ENCODE data around the gene SIAH3. TPM values are rescaled to one million over a fixed set of nuclear protein-coding genes. Genes with fewer than 3 reads are reported as not detected.

SIAH3 gene
- total RNA-seq, 1 experiment from 2014 or later: not detected

- BruUV-seq (replicated peaks): no TSS peak
- RAD21 ChIA-PET (ENCODE audit: low non-redundant PET in 1 of 2, low total read pairs in 2 of 2, uncharacterized antibody in 2 of 2, unreplicated experiment in 2 of 2): no interaction called here
- Histone ChIP-seq H3K4me1 (ENCODE audit: control insufficient read depth in 1 of 2, insufficient read depth in 2 of 2, low read length in 2 of 2) (no peaks in the 10 kb centered on the region), H3K9ac (ENCODE audit: low read length) (no peak overlapping the region), H2AFZ (ENCODE audit: low read depth, low read length, poor library complexity, severe bottlenecking) (no peak overlapping the region), H3K4me2 (ENCODE audit: low read length) (no peak overlapping the region), H3K27me3 (ENCODE audit: insufficient read depth, low read length) (peaks cover 24% of the 10 kb centered on the region; the same call in 1 of the 2 replicates), H3K36me3 (ENCODE audit: control insufficient read depth in 1 of 2, insufficient read depth in 2 of 2, low read length in 2 of 2) (no peaks in the 10 kb centered on the region), H3K9me3 (ENCODE audit: control insufficient read depth in 1 of 2, insufficient read depth in 1 of 2, low read depth in 1 of 2, low read length in 2 of 2) (no peaks in the 10 kb centered on the region), H4K20me1 (ENCODE audit: insufficient read depth) (no peaks in the 10 kb centered on the region), H3K9me2 (ENCODE audit: insufficient read depth) (no peaks in the 10 kb centered on the region), H3K4me3 (replicated peaks in 1 of 2; ENCODE audit: low read depth in 1 of 2, low read length in 2 of 2) (no peak overlapping the region), H3K79me2 (ENCODE audit: insufficient read depth, low read length) (no peaks in the 10 kb centered on the region), H3K27ac (ENCODE audit: low read depth, low read length) (no peak overlapping the region)
- TF ChIP-seq CBX3 (IDR thresholded peaks at IDR 0.05; ENCODE audit: low read depth) (no peak), ZFX (IDR thresholded peaks at IDR 0.05) (no peak), SRF (IDR thresholded peaks at IDR 0.05; ENCODE audit: low read depth) (no peak), EZH2phosphoT487 (IDR thresholded peaks at IDR 0.05; ENCODE audit: borderline replicate concordance) (no peak), EZH2 (IDR thresholded peaks at IDR 0.05) (no peak), ZNF274 (IDR thresholded peaks at IDR 0.05; ENCODE audit: low read depth, low read length) (no peak), ELF1 (IDR thresholded peaks at IDR 0.05; ENCODE audit: borderline replicate concordance, low read depth) (no peak), SP1 (IDR thresholded peaks at IDR 0.05; ENCODE audit: low read depth) (no peak), JUND (IDR thresholded peaks at IDR 0.05) (no peak), FOSL1 (IDR thresholded peaks at IDR 0.05; ENCODE audit: low read depth) (no peak), YY1 (IDR thresholded peaks at IDR 0.05; ENCODE audit: extremely low read depth, insufficient replicate concordance, low read depth, low read length) (no peak), POLR2A (IDR thresholded peaks at IDR 0.05; ENCODE audit: borderline replicate concordance, extremely low read depth, insufficient read depth, insufficient read length) (no peak)
- TF ChIP-seq, protein P1, sequence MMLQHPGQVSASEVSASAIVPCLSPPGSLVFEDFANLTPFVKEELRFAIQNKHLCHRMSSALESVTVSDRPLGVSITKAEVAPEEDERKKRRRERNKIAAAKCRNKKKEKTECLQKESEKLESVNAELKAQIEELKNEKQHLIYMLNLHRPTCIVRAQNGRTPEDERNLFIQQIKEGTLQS (IDR thresholded peaks at IDR 0.05): no peak
- TF ChIP-seq, protein P2, sequence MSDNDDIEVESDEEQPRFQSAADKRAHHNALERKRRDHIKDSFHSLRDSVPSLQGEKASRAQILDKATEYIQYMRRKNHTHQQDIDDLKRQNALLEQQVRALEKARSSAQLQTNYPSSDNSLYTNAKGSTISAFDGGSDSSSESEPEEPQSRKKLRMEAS (IDR thresholded peaks at IDR 0.05): no peak
- TF ChIP-seq, protein P3, sequence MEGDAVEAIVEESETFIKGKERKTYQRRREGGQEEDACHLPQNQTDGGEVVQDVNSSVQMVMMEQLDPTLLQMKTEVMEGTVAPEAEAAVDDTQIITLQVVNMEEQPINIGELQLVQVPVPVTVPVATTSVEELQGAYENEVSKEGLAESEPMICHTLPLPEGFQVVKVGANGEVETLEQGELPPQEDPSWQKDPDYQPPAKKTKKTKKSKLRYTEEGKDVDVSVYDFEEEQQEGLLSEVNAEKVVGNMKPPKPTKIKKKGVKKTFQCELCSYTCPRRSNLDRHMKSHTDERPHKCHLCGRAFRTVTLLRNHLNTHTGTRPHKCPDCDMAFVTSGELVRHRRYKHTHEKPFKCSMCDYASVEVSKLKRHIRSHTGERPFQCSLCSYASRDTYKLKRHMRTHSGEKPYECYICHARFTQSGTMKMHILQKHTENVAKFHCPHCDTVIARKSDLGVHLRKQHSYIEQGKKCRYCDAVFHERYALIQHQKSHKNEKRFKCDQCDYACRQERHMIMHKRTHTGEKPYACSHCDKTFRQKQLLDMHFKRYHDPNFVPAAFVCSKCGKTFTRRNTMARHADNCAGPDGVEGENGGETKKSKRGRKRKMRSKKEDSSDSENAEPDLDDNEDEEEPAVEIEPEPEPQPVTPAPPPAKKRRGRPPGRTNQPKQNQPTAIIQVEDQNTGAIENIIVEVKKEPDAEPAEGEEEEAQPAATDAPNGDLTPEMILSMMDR (IDR thresholded peaks at IDR 0.05 in 2 of 3, conservative IDR thresholded peaks at IDR 0.05 in 1 of 3; ENCODE audit: borderline replicate concordance in 1 of 3, insufficient read depth in 1 of 3, low read depth in 2 of 3, low read length in 2 of 3): no peak
- DNase-seq (ENCODE audit: low read depth, low spot score): no peak
- CTCF ChIA-PET: no interaction called here
- ATAC-seq: no peak
- POLR2A ChIA-PET: no interaction called here
- intact Hi-C loops (cut with micrococcal nuclease): no loop called here
Observed at GRCh38 chr13:45896285-45896684, 44.7 kb upstream of the SIAH3 start.
